ENCODE results near the gene TSPAN13. TPM values are rescaled to one million over a fixed set of nuclear protein-coding genes. Genes with fewer than 3 reads are reported as not detected.

The TSPAN13 gene
- total and polyA plus RNA-seq, 7 donors = 4.8 to 16.2 (median 8.9) TPM

- 73 to 80% (median 76%) methylated on average over 13 of the region's 13 CpGs for WGBS, 3 donors
- Histone ChIP-seq H3K9me3 (no peaks in the 10 kb centered on the region), H3K4me1 (no peaks in the 10 kb centered on the region), H3K36me3 (ENCODE audit: insufficient read depth in 1 of 2, low read depth in 1 of 2) (no peaks in the 10 kb centered on the region), H3K27me3 (ENCODE audit: insufficient read depth in 3 of 3, low read length in 2 of 3) (no peaks in the 10 kb centered on the region), H3K27ac (no peak within 1 kb of the TSS), H3K4me3 (no peak within 1 kb of the TSS)
- DNase-seq (no peak), ATAC-seq (no peak)
- intact Hi-C loops (cut with DNase I) = no loop called here
- TF ChIP-seq CTCF (IDR thresholded peaks at IDR 0.05) = no peak
These were observed 51.3 kb downstream of the TSPAN13 start, which contains the start of gene AGR2 for GRCh38 chr7:16804674-16805439. Gene AGR2 (minus strand): TSS chr7:16804999. CDS start chr7:16801796, 3,203 bp downstream.

- ATAC-seq (no peak), DNase-seq (no peak)
- Histone ChIP-seq H3K4me1 (no peaks in the 10 kb centered on the region), H3K27ac (no peak overlapping the region), H3K36me3 (ENCODE audit: insufficient read depth in 1 of 2, low read depth in 1 of 2) (no peaks in the 10 kb centered on the region), H3K9me3 (no peaks in the 10 kb centered on the region), H3K4me3 (no peak overlapping the region), H3K27me3 (ENCODE audit: insufficient read depth in 3 of 3, low read length in 2 of 3) (no peaks in the 10 kb centered on the region)
- 53 to 76% (median 68%) methylated on average over 3 of the region's 3 CpGs for WGBS, 3 donors
- intact Hi-C loops (cut with DNase I) = no loop called here
- no peak for TF ChIP-seq CTCF (IDR thresholded peaks at IDR 0.05)
These were observed 51.9 kb downstream of the TSPAN13 start for GRCh38 chr7:16805441-16805840.

- Histone ChIP-seq H3K9me3 (no peaks in the 10 kb centered on the region), H3K27me3 (ENCODE audit: insufficient read depth in 3 of 3, low read length in 2 of 3) (no peaks in the 10 kb centered on the region), H3K4me1 (no peaks in the 10 kb centered on the region), H3K27ac (no peak overlapping the region), H3K36me3 (ENCODE audit: insufficient read depth in 1 of 2, low read depth in 1 of 2) (no peaks in the 10 kb centered on the region), H3K4me3 (no peak overlapping the region)
- WGBS, 3 donors = 39 to 46% (median 45%) methylated on average over 2 of the region's 2 CpGs
- no peak for ATAC-seq
- intact Hi-C loops (cut with DNase I) = no loop called here
- no peak for DNase-seq
- TF ChIP-seq CTCF (IDR thresholded peaks at IDR 0.05) = no peak
These were observed 56.6 kb downstream of the TSPAN13 start for GRCh38 chr7:16810112-16810511.

GRCh38 chr7:16810573-16810972, 57.0 kb downstream of the TSPAN13 start:
- Histone ChIP-seq H3K36me3 (ENCODE audit: insufficient read depth in 1 of 2, low read depth in 1 of 2) (no peaks in the 10 kb centered on the region), H3K4me3 (no peak overlapping the region)
- intact Hi-C loops (cut with DNase I) = no loop called here

More at GRCh38 chr7:16810573-16810972, 57.0 kb downstream of the TSPAN13 start:
- no peak for TF ChIP-seq CTCF (IDR thresholded peaks at IDR 0.05)
- 72 to 78% (median 74%) methylated on average over 5 of the region's 5 CpGs for WGBS, 3 donors
- no peaks in the 10 kb centered on the region for H3K4me1 ChIP-seq
- H3K27ac ChIP-seq = no peak overlapping the region
- H3K27me3 ChIP-seq (ENCODE audit: insufficient read depth in 3 of 3, low read length in 2 of 3) = no peaks in the 10 kb centered on the region
- DNase-seq = no peak
- no peak for ATAC-seq
- no peaks in the 10 kb centered on the region for H3K9me3 ChIP-seq

Measured in psoas muscle (tissue), 8 donors.